GM21447 (cell line): ENCODE data around the gene ZFAND2B.

Experiments used
- ATAC-seq: cut with Tn5 transposase; IDR thresholded peaks from one replicate; pipeline ENCODE4 v1.9.1; 2021; ENCODE audit not compliant: unreplicated experiment

Gene ZFAND2B

GRCh38 chr2:219204425-219205164 lies 2.0 kb upstream of the ZFAND2B start:
- no peak for ATAC-seq

GRCh38 chr2:219205165-219205538 lies 1.4 kb upstream of the ZFAND2B start:
- no peak for ATAC-seq

- ATAC-seq, result no peak
Measured at GRCh38 chr2:219205981-219206327, 628 bp upstream of the ZFAND2B start.

- ATAC-seq, result no peak
Measured at GRCh38 chr2:219207134-219207883, 727 bp downstream of the ZFAND2B start.

- ATAC-seq, result no peak
Measured at GRCh38 chr2:219207884-219208740, 1.5 kb downstream of the ZFAND2B start.

GRCh38 chr2:219209236-219210195 lies 2.9 kb downstream of the ZFAND2B start:
- no peak for ATAC-seq

- ATAC-seq, result no peak
Measured at GRCh38 chr2:219210196-219210885, 3.8 kb downstream of the ZFAND2B start.

GRCh38 chr2:219210886-219211362 lies 4.3 kb downstream of the ZFAND2B start:
- no peak for ATAC-seq

GRCh38 chr2:219213026-219213415 lies 6.4 kb downstream of the ZFAND2B start:
- ATAC-seq, result no peak

GRCh38 chr2:219213486-219214071 lies 7.0 kb downstream of the ZFAND2B start:
- no peak for ATAC-seq

GRCh38 chr2:219214141-219214540 lies 7.6 kb downstream of the ZFAND2B start:
- no peak for ATAC-seq

- ATAC-seq, result no peak
Measured at GRCh38 chr2:219214786-219215185, 8.2 kb downstream of the ZFAND2B start.

GRCh38 chr2:219215871-219216534 lies 9.4 kb downstream of the ZFAND2B start:
- no peak for ATAC-seq

GRCh38 chr2:219216535-219216915 lies 9.9 kb downstream of the ZFAND2B start:
- ATAC-seq, result no peak

GRCh38 chr2:219218217-219218731 lies 11.7 kb downstream of the ZFAND2B start:
- ATAC-seq, result peak; percentile 34

GRCh38 chr2:219218732-219219701 lies 12.4 kb downstream of the ZFAND2B start, which contains the start of gene ABCB6:
Gene ABCB6, minus strand, starts transcription at chr2:219218958. Its CDS starts 285 bp downstream, at chr2:219218673.
- ATAC-seq, result peak; percentile 84

GRCh38 chr2:219219784-219220532 lies 13.4 kb downstream of the ZFAND2B start:
- no peak for ATAC-seq
